Measurements from ENCODE around the gene RTN4.

The RTN4 gene

GRCh38 chr2:54988612-54989011 is 61.6 kb downstream of the RTN4 start:
- TF ChIP-seq ZNF274 (IDR thresholded peaks at IDR 0.05; ENCODE audit: low read depth, low read length): no peak
- no peak overlapping the region for H3K4me3 ChIP-seq (ENCODE audit: low read length)

GRCh38 chr2:54986264-54986663 is 64.0 kb downstream of the RTN4 start:
- no peak overlapping the region for H3K4me3 ChIP-seq (ENCODE audit: low read length)
- no peak for TF ChIP-seq ZNF274 (IDR thresholded peaks at IDR 0.05; ENCODE audit: low read depth, low read length)

DNA sequence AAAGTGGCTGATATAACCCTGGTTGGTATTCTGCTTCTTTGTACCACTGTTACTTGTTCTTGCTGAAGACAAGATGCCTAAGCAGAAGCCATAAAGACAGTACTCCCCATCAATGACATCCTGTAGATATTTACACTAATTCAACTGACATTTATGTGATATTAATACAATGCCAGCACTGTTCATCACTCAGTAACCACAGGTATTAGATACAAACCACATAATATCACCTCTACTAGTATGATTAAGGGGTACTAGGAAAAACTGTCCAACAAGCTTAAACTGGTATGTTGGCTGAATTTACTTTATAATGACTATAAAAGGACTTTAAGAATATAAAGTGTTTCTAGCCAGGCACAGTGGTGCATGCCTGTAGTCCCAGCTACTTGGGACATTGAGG is 65.8 kb downstream of the RTN4 start:
- no peak for TF ChIP-seq ZNF274 (IDR thresholded peaks at IDR 0.05; ENCODE audit: low read depth, low read length)
- H3K4me3 ChIP-seq (ENCODE audit: low read length): no peak overlapping the region

- no peak for TF ChIP-seq ZNF274 (IDR thresholded peaks at IDR 0.05; ENCODE audit: low read depth, low read length)
- H3K4me3 ChIP-seq (ENCODE audit: low read length): no peak overlapping the region
Observed at GRCh38 chr2:54983345-54984220, 66.7 kb downstream of the RTN4 start.

DNA sequence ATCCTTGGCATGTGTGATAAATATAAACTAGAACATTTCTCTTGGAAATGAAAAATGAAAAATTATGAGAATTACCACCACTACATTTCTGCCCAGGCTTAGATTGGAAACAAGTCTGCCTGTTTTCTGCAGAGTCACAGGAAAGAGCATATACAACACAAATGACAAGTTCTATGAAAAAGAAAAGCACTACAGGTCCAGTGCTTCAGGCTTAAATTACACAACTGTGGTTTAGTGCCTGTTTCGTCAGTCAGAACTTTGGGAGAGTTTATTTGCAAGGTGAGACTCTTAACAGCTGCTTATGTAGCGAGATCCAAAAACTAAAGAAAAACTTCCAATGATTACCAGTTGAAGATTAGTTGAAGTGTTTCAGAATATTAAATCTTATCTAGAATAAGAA is 68.9 kb downstream of the RTN4 start:
- no peak for TF ChIP-seq ZNF274 (IDR thresholded peaks at IDR 0.05; ENCODE audit: low read depth, low read length)
- no peak overlapping the region for H3K4me3 ChIP-seq (ENCODE audit: low read length)

DNA sequence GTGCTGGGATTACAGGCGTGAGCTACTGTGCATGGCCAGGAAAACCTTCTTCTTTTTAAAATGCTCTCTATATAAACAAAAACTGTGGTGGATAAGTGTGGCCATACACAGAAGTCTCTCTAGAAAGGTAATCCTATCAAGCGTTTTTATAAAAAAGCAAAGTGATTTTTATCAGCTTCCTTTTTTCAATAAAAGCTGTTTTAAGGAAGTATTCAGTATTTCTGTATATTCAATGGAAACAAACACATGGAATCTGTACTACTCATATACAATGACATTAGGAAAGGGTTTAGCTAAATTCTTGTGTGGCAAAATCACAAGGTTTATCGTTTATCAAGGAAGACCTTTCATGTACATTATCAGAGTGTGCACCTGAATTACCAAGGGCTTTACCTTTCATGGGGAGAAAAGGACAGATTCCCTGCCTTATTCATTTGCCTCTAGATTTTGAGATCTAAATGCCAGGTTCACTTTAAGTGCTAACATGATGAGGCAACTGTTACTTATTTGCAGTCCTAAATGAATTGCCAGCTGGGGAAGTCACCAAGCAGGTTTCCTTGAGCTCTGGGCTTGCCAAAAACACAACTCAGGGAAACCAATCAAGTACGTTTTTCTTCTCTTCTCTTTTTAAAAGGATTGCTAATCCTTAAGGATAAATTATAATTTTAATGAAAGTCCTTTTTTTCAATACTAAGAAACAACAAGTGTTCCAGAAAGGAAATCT is 70.8 kb downstream of the RTN4 start:
- H3K4me3 ChIP-seq (ENCODE audit: low read length): no peak overlapping the region
- TF ChIP-seq ZNF274 (IDR thresholded peaks at IDR 0.05; ENCODE audit: low read depth, low read length): no peak

DNA sequence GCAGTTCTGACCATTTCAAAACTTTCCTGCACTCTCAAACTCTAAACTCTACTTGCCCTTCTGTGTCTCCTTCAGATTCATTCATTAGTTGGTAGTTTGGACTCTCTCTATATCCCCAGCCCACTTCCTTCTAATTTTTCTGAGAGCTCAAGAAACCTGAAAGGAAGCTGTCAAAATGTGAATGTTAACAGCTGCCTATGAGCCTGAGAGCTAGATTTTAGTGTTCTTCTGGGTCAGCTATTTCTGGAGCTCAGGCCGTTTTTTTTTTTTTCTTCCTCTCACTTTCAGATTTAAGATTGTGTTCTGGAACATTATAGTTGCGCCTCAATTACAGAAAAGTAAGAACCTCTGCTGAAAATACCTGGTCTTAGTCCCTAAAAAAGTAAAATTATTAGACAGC is 73.1 kb downstream of the RTN4 start:
- peak overlapping the region; percentile 25; the same call in 1 of the 2 replicates for H3K4me3 ChIP-seq (ENCODE audit: low read length)
- no peak for TF ChIP-seq ZNF274 (IDR thresholded peaks at IDR 0.05; ENCODE audit: low read depth, low read length)

- no peak overlapping the region for H3K4me3 ChIP-seq (ENCODE audit: low read length)
- no peak for TF ChIP-seq ZNF274 (IDR thresholded peaks at IDR 0.05; ENCODE audit: low read depth, low read length)
Observed at GRCh38 chr2:54975598-54976492, 74.4 kb downstream of the RTN4 start.

- no peak for TF ChIP-seq ZNF274 (IDR thresholded peaks at IDR 0.05; ENCODE audit: low read depth, low read length)
- H3K4me3 ChIP-seq (ENCODE audit: low read length): no peak overlapping the region
Observed at GRCh38 chr2:54975175-54975574, 75.1 kb downstream of the RTN4 start.

GRCh38 chr2:54969940-54970338 is 80.3 kb downstream of the RTN4 start:
- no peak for TF ChIP-seq ZNF274 (IDR thresholded peaks at IDR 0.05; ENCODE audit: low read depth, low read length)
- no peak overlapping the region for H3K4me3 ChIP-seq (ENCODE audit: low read length)

GRCh38 chr2:54969295-54969939 is 80.8 kb downstream of the RTN4 start:
- no peak for TF ChIP-seq ZNF274 (IDR thresholded peaks at IDR 0.05; ENCODE audit: low read depth, low read length)

GRCh38 chr2:54968561-54969218 is 81.6 kb downstream of the RTN4 start:
- TF ChIP-seq ZNF274 (IDR thresholded peaks at IDR 0.05; ENCODE audit: low read depth, low read length): no peak
- no peak overlapping the region for H3K4me3 ChIP-seq (ENCODE audit: low read length)

More at GRCh38 chr2:54969295-54969939, 80.8 kb downstream of the RTN4 start:
- H3K4me3 ChIP-seq (ENCODE audit: low read length): no peak overlapping the region

DNA sequence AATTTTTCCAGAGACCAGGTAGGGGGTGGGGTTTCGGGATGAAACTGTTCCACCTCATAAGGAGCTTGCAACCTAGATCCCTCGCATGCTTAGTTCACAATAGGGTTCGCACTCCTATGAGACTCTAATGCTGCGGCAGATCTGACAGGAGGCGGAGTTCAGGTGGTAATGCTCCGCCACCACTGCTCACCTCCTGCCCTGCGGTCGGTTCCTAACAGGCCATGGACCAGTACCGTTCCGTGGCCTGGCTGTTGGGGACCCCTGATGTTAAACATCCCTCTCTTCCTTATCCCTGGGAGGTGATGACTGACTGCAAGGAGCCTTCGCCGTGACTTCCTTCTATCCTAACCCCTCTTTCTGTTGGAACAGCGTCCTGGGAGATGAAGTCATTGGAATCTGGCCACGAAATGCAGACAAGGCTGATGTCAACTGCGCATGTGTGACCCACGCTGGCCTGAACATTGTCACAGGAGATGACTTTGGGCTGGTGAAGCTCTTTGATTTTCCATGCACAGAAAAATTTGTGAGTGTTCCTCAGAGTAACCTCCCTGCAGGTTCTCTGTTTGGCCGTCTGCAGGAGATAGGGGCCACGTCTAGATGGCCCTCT is 82.4 kb downstream of the RTN4 start:
- TF ChIP-seq ZNF274 (IDR thresholded peaks at IDR 0.05; ENCODE audit: low read depth, low read length): no peak
- no peak overlapping the region for H3K4me3 ChIP-seq (ENCODE audit: low read length)

Measured in GM08714 (cell line).